H1 (cell line): ENCODE results near the gene RFXAP. TPM values are rescaled to one million over a fixed set of nuclear protein-coding genes. Genes with fewer than 3 reads are reported as not detected.

ENCODE experiments used
- CHD2 ChIP-seq: IDR thresholded peaks from 2 replicates; pipeline ENCODE4 v1.6.1; 2012; ENCODE audit warnings: low read length, improper control_type of control experiment
- GABPA ChIP-seq: IDR thresholded peaks from 2 replicates; pipeline ENCODE4 v1.6.1; 2011; ENCODE audit warnings: mild to moderate bottlenecking, low read length, moderate library complexity, borderline replicate concordance; ENCODE audit not compliant: insufficient read depth
- polyA plus RNA-seq, 7 experiments: library from polyadenylated mRNA; depleted of rRNA in 3 of 7; stranded (reverse) in 5 of 7; unstranded in 2 of 7; fragments of >200 nt in 5 of 7; fragments of 200-250 nt in 2 of 7; gene quantifications; 1 replicate in 5 of 7; 2 replicates in 1 of 7; 4 replicates in 1 of 7; pipeline versions ENCODE4 v1.2.1 to v1.2.3, GENCODE V29; 2011 to 2013; ENCODE audit warnings: missing spikeins in 2 of 7, mixed read lengths in 2 of 7
- total RNA-seq: library from RNA; stranded (reverse); fragmentation: NEBNext Ultra II Directional; extraction: Animal tissue kit (Norgen Biotek cat#: 25700); gene quantifications from 2 replicates; pipeline ENCODE4 v1.2.1, GENCODE V29; 2021

RFXAP gene
- total and polyA plus RNA-seq, 2 of the 8 experiments (the other 6 are each of a cell fraction or from before 2014, with no cell fraction given): 5.2 to 11.5 TPM

DNA sequence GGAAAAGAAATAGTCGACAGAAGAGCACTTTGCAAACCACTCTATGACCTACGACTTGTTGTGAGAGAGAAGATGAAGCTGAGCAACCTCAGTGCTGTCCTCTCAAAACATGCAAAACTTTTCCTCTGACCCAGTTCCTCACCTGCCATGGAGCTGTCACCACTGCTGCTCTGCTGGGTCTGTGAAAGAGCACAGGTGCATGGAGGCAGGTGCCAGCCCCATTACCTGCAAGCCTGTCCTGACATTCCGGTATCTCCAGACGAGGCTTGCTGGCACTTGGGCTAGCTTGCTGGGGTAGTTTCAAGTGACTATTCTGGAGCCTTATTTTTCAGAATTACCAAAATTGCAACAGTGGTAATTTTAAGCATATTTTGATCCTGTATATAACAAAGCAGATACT is 49.5 kb upstream of the RFXAP start (continued):
- TF ChIP-seq GABPA: no peak
- TF ChIP-seq CHD2: no peak
